GM18951 (cell line): ENCODE data around the gene NPEPPS.

Source experiments
- POLR2A ChIP-seq: IDR thresholded peaks from 4 replicates; pipeline ENCODE4 v1.6.1; 2011; ENCODE audit warnings: mild to moderate bottlenecking; ENCODE audit not compliant: insufficient read length, insufficient read depth; ENCODE audit errors: extremely low read depth
- in situ Hi-C: fragments of 300-500 bp; cut with MboI; formaldehyde crosslinking; loops from one replicate; pipeline ENCODE4 v1.12.0; 2022; ENCODE audit warnings: low sequenced_read_pairs, mixed read lengths, inconsistent platforms; ENCODE audit not compliant: unreplicated experiment

Gene NPEPPS

DNA sequence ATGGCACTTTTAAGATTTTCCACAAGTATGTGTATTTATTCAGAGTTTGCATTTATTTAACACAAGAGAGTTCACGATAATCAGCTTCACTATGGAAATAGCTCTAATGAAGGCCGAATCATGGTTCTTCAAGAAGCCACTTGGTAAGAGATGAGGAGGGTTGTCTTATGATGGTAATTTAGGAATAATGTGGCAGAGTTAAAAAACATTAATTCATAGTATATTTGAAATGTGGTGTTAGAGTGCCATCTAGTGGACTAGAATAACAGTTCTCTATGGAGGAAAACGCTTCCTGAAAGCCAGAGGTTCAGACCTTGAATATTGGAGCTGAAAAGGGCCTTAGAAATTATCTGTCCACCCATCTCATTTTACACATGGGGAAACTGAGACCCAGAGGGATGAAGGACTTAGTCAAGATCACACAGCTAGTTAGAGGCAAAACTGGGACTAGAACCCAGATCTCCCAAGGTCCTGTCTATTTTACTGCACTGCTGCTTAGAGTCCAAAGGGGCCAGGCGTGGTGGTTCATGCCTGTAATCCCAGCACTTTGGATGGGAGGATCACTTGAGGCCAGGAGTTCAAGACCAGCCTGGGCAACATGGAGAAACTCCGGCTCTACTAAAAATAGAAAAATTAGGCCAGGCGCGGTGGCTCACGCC is 85.0 kb downstream of the NPEPPS start:
- in situ Hi-C loops: no loop called here
- TF ChIP-seq POLR2A: no peak

DNA sequence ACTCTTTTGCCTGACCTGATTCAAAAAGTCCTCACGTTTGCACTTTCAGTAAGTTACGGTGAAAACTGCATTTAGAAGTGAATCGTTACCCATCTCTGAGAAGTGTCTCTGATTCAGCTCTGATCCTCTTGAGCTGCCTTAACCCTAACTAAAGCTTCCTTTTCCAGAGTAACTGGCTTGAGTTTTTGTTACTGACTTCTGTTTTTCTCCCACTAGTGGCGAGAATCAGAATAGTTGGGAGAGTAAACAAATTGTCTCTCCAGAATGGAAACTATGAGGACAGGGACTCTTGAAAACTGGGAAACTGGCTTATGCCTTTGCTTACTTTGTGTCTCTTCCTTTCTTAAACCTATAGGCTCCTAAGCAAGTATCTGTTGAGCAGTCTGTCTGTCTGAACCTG is 87.5 kb downstream of the NPEPPS start:
- TF ChIP-seq POLR2A: no peak
- in situ Hi-C loops: no loop called here

DNA sequence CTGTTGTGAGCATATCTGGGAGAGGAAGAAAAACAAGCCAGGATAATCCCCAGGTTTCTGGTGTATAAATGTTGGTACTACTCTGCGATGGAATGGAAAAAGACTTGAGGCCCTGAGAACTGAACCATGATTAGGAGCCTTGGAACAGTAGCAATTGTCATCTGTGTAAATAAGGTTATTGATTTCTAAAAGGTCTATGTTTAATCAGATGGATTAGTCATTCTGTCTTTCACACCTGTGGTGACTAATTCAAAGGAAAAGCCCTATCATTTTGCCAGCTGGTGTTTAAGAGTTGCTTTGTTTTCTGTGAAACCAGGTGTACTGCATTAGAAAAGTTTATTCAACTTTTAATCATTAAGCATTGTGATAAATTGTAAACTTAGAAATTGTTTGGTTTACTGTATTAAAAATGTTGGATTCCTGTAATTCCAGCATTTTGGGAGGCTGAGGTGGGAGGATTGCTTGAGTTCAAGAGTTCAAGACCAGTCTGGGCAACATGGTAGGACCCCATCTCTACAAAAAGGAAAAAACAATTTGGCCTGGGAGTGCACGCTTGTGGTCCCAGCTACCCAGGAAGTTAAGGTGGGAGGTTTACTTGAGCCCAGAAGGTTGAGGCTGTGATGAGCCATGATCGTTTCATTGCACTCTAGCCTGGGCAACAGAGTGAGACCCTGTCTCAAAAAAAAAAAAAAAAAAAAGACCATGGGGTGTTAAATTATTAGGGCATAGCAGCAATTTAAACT is 89.8 kb downstream of the NPEPPS start:
- in situ Hi-C loops: no loop called here
- TF ChIP-seq POLR2A: no peak

DNA sequence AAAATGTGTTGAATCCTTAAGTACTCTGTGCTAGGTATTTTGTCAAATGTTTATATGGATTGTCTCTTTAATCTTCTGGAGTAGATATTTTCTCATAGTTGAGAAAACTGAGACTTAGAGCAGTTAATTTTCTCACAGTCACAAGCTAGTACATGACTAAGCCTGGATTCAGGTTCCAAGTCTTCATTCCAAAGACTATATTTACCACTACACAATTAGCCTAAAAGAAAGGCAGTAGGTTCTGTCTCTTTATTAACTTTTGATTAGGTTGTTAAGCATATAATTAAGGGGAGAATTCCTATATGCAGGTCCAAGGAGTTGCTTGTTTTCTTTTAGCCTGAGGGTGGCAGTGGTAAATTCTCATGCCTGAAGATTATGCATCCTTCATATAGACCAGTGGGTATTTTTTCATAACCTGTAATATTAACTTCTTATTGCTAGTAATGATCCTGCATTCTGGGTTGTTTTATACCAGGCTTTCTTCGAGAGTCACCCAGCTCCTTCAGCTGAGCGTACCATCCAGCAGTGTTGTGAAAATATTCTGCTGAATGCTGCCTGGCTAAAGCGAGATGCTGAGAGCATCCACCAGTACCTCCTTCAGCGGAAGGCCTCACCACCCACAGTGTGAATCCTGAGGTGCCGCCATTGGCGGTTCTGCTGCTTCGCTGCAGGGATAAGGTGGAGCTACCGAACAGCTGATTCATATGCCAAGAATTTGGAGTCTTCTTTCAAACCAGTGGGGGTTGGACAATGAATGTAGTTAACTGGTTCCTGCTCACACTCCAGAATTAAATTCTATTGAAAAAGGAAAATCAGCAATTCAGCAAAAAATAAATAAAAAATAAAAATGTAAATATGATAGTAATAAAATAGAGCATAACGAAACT is 90.6 kb downstream of the NPEPPS start:
- in situ Hi-C loops: no loop called here
- TF ChIP-seq POLR2A: no peak

DNA sequence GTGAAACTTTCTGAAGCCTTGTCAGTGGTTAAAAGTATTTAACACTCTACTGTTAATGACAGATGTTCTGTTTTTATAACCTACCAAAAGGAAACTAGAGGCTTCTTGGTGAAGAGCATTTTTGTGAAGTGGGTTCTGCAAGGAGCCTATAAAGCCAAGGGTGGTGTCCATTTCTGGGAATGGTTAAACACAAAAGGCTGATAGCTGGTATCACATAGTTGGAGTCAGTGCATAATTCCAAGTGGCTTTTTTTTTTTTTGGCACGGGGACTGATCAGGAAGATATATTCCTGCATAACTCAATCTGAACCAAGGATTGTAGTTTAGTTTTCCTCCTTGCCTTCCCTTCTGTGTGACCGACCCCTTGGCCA is 91.3 kb downstream of the NPEPPS start:
- in situ Hi-C loops: no loop called here

DNA sequence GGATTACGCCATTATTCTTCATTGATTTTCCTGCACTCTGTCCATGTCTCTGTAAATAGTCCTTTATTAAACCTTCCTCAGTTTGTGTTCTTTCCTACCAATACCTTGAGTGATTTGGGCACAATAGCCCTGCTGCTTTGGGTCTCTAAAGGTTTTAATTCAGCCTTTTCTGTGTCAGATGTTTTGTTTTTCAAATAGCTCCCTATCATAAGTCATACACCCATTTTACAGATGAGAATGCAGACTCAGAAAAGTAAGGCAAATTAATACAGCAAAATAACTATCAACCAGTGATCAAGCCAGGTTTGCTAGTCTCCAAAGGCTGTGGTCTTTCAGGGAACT is 93.8 kb downstream of the NPEPPS start:
- in situ Hi-C loops: no loop called here
- TF ChIP-seq POLR2A: no peak

More for the DNA sequence above, 91.3 kb downstream of the NPEPPS start:
- TF ChIP-seq POLR2A: no peak

DNA sequence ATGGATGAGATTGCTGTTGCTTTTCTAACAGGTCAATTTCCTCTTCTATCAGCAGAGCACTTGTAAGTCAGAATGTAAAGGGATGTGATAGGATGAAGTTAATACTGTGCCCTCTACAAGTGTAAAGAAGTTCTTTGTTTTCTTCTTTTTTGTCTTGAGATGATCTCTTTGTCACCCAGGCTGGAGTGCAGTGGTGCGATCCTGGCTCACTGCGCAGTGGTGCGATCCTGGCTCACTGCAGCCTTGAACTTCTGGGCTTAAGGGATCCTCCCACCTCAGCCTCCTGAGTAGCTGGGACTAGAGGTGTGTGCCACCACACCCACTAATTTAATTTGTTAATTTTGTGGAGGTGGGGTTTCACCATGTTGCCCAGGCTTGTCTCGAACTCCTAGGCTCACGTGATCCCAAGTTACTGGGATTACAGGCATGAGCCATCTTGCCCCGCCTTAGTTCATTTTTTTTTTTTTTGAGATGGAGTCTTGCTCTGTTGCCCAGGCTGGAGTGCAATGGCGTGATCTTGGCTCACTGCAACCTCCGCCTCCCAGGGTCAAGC is 97.2 kb downstream of the NPEPPS start:
- in situ Hi-C loops: no loop called here
- TF ChIP-seq POLR2A: no peak

DNA sequence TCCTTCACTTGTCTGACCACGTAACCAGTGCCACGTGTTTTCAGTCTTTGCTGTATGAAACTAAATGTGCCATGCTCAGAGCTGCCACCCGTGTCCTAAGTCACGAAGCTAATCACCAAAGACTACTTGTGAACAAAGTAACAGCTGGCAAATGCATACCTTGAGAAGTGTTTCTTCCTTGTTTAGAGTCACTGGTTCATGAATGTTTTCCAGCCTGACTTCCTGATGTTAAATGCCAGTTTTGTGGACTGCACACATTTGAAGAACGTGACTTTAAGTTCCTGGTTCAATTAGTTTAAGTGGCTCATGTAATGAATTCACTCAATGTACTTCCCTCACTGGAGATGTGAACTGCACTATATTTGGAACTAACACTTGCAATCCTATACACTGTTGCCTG is 98.9 kb downstream of the NPEPPS start:
- TF ChIP-seq POLR2A: no peak
- in situ Hi-C loops: no loop called here

DNA sequence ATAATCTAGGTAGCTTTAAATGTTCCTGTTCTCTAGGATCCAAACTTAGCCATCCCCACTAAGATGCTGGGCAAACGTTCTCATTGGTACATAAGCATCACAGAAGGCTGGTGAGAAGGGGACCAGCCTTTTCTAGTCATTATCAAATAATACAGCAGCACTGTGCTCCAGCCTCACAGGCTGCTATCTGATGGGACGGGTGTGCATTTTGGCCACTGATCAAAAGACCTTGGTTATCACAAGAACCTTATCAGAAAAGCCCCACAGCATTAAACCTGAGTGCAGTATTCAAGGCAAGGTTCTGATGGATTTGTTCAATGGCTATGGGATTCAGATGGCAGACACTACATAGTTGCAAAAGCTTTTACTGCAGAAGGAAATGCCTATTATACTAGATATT is 99.7 kb downstream of the NPEPPS start:
- no peak for TF ChIP-seq POLR2A
- in situ Hi-C loops: no loop called here

DNA sequence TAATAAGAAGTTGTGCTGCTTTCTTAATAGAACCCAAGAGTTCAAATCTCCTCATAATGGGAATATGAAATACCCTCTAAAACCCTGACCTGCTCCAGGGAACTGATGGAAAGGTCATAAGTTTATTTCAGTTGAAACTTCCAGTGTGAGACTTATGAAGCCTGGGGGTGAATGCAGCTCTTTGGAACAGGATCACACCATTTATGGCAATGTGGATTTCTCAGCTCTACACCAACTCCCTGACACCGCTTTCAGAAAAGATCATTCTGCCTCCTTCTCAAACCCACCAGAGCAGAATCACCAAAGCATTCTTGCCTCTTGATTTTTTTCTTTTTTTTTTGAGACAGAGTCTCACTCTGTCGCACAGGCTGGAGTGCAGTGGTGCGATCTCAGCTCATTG is 102.1 kb downstream of the NPEPPS start:
- TF ChIP-seq POLR2A: no peak

DNA sequence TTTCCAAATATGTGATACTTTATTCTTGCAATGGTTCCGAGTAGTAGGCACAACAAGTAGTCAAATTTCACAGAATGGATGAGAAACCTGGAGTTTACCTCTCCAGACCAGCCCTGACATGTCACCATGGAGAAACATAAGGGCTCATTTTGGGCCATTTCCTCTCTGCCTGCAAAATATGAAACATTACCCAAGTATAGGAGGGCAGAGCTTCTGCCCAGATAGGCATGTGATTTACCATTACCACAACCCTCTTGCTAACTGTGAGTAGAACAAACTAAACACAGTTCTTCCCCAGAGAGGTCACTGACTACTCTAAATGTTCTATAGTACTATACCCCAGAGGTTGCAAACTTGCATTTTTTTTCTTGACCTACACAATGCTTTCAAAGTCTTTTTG is 103.1 kb downstream of the NPEPPS start:
- in situ Hi-C loops: no loop called here
- no peak for TF ChIP-seq POLR2A

More for the DNA sequence above, 102.1 kb downstream of the NPEPPS start:
- in situ Hi-C loops: no loop called here

DNA sequence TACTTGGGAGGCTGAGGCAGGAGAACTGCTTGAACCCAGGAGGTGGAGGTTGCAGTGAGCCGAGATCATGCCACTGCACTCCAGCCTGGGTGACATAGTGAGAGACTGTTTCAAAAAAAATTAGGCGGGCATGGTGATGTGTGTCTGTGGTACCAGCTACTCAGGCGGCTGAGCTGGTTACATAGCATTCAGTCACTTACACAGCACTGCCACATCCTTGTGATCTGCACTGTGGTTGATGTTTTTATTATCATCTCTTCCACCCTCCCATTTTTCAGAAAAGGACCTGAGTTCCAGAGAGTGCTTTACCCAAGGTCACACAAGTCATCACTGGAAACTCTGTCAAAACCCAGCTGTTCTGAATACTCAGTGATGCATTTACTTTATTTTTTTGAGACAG is 104.0 kb downstream of the NPEPPS start:
- no peak for TF ChIP-seq POLR2A
- in situ Hi-C loops: no loop called here

DNA sequence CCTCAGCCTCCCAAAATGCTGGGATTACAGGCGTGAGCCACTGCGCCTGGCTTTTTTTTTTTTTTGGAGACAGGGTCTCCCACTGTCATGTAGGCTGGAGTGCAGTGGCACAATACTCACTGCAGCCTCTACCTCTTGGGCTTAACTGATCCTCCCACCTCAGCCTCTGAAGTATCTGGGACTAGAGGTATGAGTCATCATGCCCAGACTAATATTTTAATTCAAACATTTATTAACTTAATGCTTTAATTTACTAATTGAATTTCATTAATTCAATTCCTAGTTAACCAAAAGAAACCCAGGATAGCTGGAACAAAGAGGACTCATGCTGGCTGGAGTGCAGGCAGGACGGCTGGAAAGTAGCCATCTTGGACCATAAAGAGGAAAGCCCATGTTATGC is 104.8 kb downstream of the NPEPPS start:
- in situ Hi-C loops: no loop called here
- TF ChIP-seq POLR2A: no peak
